ENCODE data around the gene GATAD2B.

DNA sequence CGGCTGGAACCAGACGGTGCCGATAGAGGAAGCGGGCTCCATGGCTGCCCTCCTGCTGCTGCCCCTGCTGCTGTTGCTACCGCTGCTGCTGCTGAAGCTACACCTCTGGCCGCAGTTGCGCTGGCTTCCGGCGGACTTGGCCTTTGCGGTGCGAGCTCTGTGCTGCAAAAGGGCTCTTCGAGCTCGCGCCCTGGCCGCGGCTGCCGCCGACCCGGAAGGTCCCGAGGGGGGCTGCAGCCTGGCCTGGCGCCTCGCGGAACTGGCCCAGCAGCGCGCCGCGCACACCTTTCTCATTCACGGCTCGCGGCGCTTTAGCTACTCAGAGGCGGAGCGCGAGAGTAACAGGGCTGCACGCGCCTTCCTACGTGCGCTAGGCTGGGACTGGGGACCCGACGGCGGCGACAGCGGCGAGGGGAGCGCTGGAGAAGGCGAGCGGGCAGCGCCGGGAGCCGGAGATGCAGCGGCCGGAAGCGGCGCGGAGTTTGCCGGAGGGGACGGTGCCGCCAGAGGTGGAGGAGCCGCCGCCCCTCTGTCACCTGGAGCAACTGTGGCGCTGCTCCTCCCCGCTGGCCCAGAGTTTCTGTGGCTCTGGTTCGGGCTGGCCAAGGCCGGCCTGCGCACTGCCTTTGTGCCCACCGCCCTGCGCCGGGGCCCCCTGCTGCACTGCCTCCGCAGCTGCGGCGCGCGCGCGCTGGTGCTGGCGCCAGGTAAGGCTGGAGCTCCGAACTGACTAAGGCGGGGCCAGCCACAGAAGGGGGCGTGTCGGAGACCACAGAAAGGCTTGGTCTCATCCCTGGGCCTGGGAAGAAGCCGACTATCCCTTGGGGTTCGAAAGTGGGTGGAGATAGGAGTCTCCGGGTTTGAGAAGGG lies 147.1 kb downstream of the GATAD2B start:
- TF ChIP-seq EZH2 (IDR thresholded peaks at IDR 0.05; ENCODE audit: borderline replicate concordance), result no peak
- TF ChIP-seq, protein P1, sequence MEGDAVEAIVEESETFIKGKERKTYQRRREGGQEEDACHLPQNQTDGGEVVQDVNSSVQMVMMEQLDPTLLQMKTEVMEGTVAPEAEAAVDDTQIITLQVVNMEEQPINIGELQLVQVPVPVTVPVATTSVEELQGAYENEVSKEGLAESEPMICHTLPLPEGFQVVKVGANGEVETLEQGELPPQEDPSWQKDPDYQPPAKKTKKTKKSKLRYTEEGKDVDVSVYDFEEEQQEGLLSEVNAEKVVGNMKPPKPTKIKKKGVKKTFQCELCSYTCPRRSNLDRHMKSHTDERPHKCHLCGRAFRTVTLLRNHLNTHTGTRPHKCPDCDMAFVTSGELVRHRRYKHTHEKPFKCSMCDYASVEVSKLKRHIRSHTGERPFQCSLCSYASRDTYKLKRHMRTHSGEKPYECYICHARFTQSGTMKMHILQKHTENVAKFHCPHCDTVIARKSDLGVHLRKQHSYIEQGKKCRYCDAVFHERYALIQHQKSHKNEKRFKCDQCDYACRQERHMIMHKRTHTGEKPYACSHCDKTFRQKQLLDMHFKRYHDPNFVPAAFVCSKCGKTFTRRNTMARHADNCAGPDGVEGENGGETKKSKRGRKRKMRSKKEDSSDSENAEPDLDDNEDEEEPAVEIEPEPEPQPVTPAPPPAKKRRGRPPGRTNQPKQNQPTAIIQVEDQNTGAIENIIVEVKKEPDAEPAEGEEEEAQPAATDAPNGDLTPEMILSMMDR (IDR thresholded peaks at IDR 0.05; ENCODE audit: poor library complexity), result no peak

Measured in hepatocyte (in vitro differentiated cells).